Liver (tissue), 9 donors: ENCODE results near the gene ZFP36L1. TPM values are rescaled to one million over a fixed set of nuclear protein-coding genes. Genes with fewer than 3 reads are reported as not detected.

ENCODE experiments used
- DNase-seq: peaks from one replicate; pipeline ENCODE4 v3.0.0-alpha.2; 2017; ENCODE audit warnings: low spot score
- H3K27ac ChIP-seq, 2 donors: one replicate each; pipeline ENCODE4 v1.7.0; 2013; ENCODE audit warnings: inconsistent platforms in 2 of 2, low read length in 2 of 2, control low read depth in 1 of 2, low read depth in 1 of 2, mild to moderate bottlenecking in 1 of 2
- H3K27me3 ChIP-seq, 4 donors: one replicate each; pipeline versions ENCODE4 v1.6.1 to v1.7.0; 2013; ENCODE audit warnings: low read length in 3 of 4, inconsistent platforms in 1 of 4, mild to moderate bottlenecking in 1 of 4, moderate library complexity in 1 of 4; ENCODE audit not compliant: control insufficient read depth in 4 of 4, insufficient read depth in 4 of 4
- H3K36me3 ChIP-seq, 4 donors: one replicate each; pipeline versions ENCODE4 v1.6.1 to v1.7.0; 2013; ENCODE audit warnings: low read length in 3 of 4, mild to moderate bottlenecking in 3 of 4, low read depth in 1 of 4, moderate library complexity in 1 of 4; ENCODE audit not compliant: control insufficient read depth in 4 of 4, insufficient read depth in 3 of 4
- H3K4me1 ChIP-seq, 4 donors: one replicate each; pipeline versions ENCODE4 v1.6.1 to v1.7.0; 2013; ENCODE audit warnings: low read length in 3 of 4, mild to moderate bottlenecking in 3 of 4, moderate library complexity in 1 of 4; ENCODE audit not compliant: control insufficient read depth in 4 of 4, insufficient read depth in 4 of 4
- H3K4me3 ChIP-seq, 3 donors: one replicate each; pipeline versions ENCODE4 v1.6.1 to v1.7.0; 2013; ENCODE audit warnings: low read length in 3 of 3, control low read depth in 1 of 3, low read depth in 1 of 3, mild to moderate bottlenecking in 1 of 3
- H3K9ac ChIP-seq, 2 donors: one replicate each; pipeline ENCODE4 v1.7.0; 2013; ENCODE audit warnings: low read length in 2 of 2, mild to moderate bottlenecking in 2 of 2, moderate library complexity in 2 of 2, control low read depth in 1 of 2, low read depth in 1 of 2
- H3K9me3 ChIP-seq, 4 donors: one replicate each; pipeline versions ENCODE4 v1.6.1 to v1.7.0; 2013; ENCODE audit warnings: low read length in 3 of 4; ENCODE audit not compliant: control insufficient read depth in 4 of 4
- CTCF ChIP-seq: fragments of 150-350 bp; IDR thresholded peaks from 2 replicates; pipeline ENCODE4 v1.5.1; 2017; ENCODE audit warnings: improper control_type of control experiment, low read depth, low read length; ENCODE audit not compliant: missing input control
- EGR1 ChIP-seq, 2 donors: IDR thresholded peaks; 2 replicates each; pipeline ENCODE4 v1.6.1; 2016 to 2018; ENCODE audit warnings: antibody characterized with exemption in 2 of 2, low read depth in 2 of 2
- FOXA2 ChIP-seq: IDR thresholded peaks from 2 replicates; pipeline ENCODE4 v1.6.1; 2016; ENCODE audit warnings: antibody characterized with exemption
- GABPA ChIP-seq, 2 donors: IDR thresholded peaks in 1 of 2; conservative IDR thresholded peaks in 1 of 2; 2 replicates each; pipeline ENCODE4 v1.6.1; 2016; ENCODE audit warnings: antibody characterized with exemption in 2 of 2, mild to moderate bottlenecking in 1 of 2, moderate library complexity in 1 of 2
- HNF4A ChIP-seq, 2 donors: conservative IDR thresholded peaks; 2 replicates each; pipeline ENCODE4 v1.6.1; 2016; ENCODE audit warnings: antibody characterized with exemption in 2 of 2, mild to moderate bottlenecking in 2 of 2
- HNF4G ChIP-seq: IDR thresholded peaks from 2 replicates; pipeline ENCODE4 v1.6.1; 2016; ENCODE audit warnings: antibody characterized with exemption
- JUND ChIP-seq, 2 donors: IDR thresholded peaks; 2 replicates each; pipeline ENCODE4 v1.6.1; 2016; ENCODE audit warnings: antibody characterized with exemption in 2 of 2
- NR2F2 ChIP-seq: IDR thresholded peaks from 2 replicates; pipeline ENCODE4 v1.6.1; 2016; ENCODE audit warnings: antibody characterized with exemption
- RAD21 ChIP-seq, 2 donors: IDR thresholded peaks; 2 replicates each; pipeline ENCODE4 v1.6.1; 2016; ENCODE audit warnings: antibody characterized with exemption in 2 of 2, mild to moderate bottlenecking in 2 of 2
- RXRA ChIP-seq, 2 donors: IDR thresholded peaks; 2 replicates each; pipeline ENCODE4 v1.6.1; 2017 to 2018; ENCODE audit warnings: antibody characterized with exemption in 2 of 2, mild to moderate bottlenecking in 1 of 2
- TAF1 ChIP-seq: conservative IDR thresholded peaks from 2 replicates; pipeline ENCODE4 v1.6.1; 2016; ENCODE audit warnings: antibody characterized with exemption, mild to moderate bottlenecking
- YY1 ChIP-seq: IDR thresholded peaks from 2 replicates; pipeline ENCODE4 v1.6.1; 2016; ENCODE audit warnings: antibody characterized with exemption, mild to moderate bottlenecking
- ZBTB33 ChIP-seq: IDR thresholded peaks from 2 replicates; pipeline ENCODE4 v1.6.1; 2016; ENCODE audit warnings: antibody characterized with exemption
- WGBS: extraction: QIAGEN DNeasy Blood & Tissue Kit; methylation state at CpG from one replicate; pipeline ENCODE4 v1.1.7; 2013; 5-methylcytosine and 5-hydroxymethylcytosine counted together
- polyA plus RNA-seq, 2 donors: library from polyadenylated mRNA; stranded (reverse) in 1 of 2; unstranded in 1 of 2; fragments of 200-250 nt in 1 of 2; fragments of >200 nt in 1 of 2; fragmentation: Nextera tagmentation in 1 of 2; extraction: Ambion mirVana in 1 of 2; gene quantifications; one replicate each; pipeline versions ENCODE4 v1.2.1 to v1.2.3, GENCODE V29; 2013 to 2015
- total RNA-seq, 2 donors: library from RNA; depleted of rRNA; stranded (reverse); fragments of >200 nt; gene quantifications; one replicate each; pipeline ENCODE4 v1.2.3, GENCODE V29; 2014
- TF ChIP-seq, protein P1 (sequence below): IDR thresholded peaks from 2 replicates; pipeline ENCODE4 v1.6.1; 2016; ENCODE audit warnings: antibody characterized with exemption
- TF ChIP-seq, protein P2 (sequence below): IDR thresholded peaks from 2 replicates; pipeline ENCODE4 v1.6.1; 2016; ENCODE audit warnings: antibody characterized with exemption, mild to moderate bottlenecking
- TF ChIP-seq, protein P3 (sequence below): IDR thresholded peaks from 2 replicates; pipeline ENCODE4 v1.6.1; 2016; ENCODE audit warnings: antibody characterized with exemption
- donor health status: healthy.
- donor health status: healthy.
- donor health status: healthy.
- donor health status: healthy.
- donor health status: healthy.

Gene ZFP36L1
- total and polyA plus RNA-seq, 4 donors: 25.0 to 170 (median 69.5) TPM

GRCh38 chr14:68755016-68755353 is 37.9 kb downstream of the ZFP36L1 start:
- Histone ChIP-seq H3K27me3 (no peaks in the 10 kb centered on the region), H3K4me3 (no peak overlapping the region), H3K4me1 (peaks cover 0 to 20% (median 5%) of the 10 kb centered on the region in 4 donors), H3K9ac (no peak overlapping the region), H3K27ac (no peak overlapping the region), H3K36me3 (no peaks in the 10 kb centered on the region), H3K9me3 (no peaks in the 10 kb centered on the region)
- TF ChIP-seq, protein P1, sequence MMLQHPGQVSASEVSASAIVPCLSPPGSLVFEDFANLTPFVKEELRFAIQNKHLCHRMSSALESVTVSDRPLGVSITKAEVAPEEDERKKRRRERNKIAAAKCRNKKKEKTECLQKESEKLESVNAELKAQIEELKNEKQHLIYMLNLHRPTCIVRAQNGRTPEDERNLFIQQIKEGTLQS: no peak
- TF ChIP-seq EGR1 (IDR thresholded peaks at IDR 0.05; ENCODE audit: low read depth in 2 of 2) (no peak), JUND (IDR thresholded peaks at IDR 0.05) (no peak), HNF4G (no peak), TAF1 (no peak), CTCF (no peak), RAD21 (IDR thresholded peaks at IDR 0.05) (no peak), RXRA (IDR thresholded peaks at IDR 0.05) (no peak), ZBTB33 (no peak), HNF4A (conservative IDR thresholded peaks at IDR 0.05) (no peak), YY1 (no peak)
- TF ChIP-seq, protein P2, sequence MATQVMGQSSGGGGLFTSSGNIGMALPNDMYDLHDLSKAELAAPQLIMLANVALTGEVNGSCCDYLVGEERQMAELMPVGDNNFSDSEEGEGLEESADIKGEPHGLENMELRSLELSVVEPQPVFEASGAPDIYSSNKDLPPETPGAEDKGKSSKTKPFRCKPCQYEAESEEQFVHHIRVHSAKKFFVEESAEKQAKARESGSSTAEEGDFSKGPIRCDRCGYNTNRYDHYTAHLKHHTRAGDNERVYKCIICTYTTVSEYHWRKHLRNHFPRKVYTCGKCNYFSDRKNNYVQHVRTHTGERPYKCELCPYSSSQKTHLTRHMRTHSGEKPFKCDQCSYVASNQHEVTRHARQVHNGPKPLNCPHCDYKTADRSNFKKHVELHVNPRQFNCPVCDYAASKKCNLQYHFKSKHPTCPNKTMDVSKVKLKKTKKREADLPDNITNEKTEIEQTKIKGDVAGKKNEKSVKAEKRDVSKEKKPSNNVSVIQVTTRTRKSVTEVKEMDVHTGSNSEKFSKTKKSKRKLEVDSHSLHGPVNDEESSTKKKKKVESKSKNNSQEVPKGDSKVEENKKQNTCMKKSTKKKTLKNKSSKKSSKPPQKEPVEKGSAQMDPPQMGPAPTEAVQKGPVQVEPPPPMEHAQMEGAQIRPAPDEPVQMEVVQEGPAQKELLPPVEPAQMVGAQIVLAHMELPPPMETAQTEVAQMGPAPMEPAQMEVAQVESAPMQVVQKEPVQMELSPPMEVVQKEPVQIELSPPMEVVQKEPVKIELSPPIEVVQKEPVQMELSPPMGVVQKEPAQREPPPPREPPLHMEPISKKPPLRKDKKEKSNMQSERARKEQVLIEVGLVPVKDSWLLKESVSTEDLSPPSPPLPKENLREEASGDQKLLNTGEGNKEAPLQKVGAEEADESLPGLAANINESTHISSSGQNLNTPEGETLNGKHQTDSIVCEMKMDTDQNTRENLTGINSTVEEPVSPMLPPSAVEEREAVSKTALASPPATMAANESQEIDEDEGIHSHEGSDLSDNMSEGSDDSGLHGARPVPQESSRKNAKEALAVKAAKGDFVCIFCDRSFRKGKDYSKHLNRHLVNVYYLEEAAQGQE: no peak
- WGBS: 97% methylated on average over 3 of the region's 3 CpGs
- DNase-seq: no peak

GRCh38 chr14:68753690-68754089 is 39.2 kb downstream of the ZFP36L1 start:
- Histone ChIP-seq H3K9ac (no peak overlapping the region), H3K27ac (no peak overlapping the region), H3K36me3 (no peaks in the 10 kb centered on the region), H3K9me3 (no peaks in the 10 kb centered on the region), H3K4me3 (no peak overlapping the region), H3K4me1 (peaks cover 0 to 20% (median 5%) of the 10 kb centered on the region in 4 donors), H3K27me3 (no peaks in the 10 kb centered on the region)
- DNase-seq: no peak
- WGBS: 87% methylated on average over 4 of the region's 4 CpGs
- TF ChIP-seq, protein P2: no peak
- TF ChIP-seq GABPA (IDR thresholded peaks at IDR 0.05 in 1 of 2, conservative IDR thresholded peaks at IDR 0.05 in 1 of 2): no peak
- TF ChIP-seq, protein P3, sequence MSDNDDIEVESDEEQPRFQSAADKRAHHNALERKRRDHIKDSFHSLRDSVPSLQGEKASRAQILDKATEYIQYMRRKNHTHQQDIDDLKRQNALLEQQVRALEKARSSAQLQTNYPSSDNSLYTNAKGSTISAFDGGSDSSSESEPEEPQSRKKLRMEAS: no peak
- TF ChIP-seq TAF1: no peak
- no peak for TF ChIP-seq NR2F2
- no peak for TF ChIP-seq HNF4G
- TF ChIP-seq, protein P1: no peak
- TF ChIP-seq FOXA2: no peak
